ENCODE data around the gene ITGA2.
A peak's percentile ranks its signal among the peaks of the same experiment; 100 is the strongest.

Gene ITGA2

DNA sequence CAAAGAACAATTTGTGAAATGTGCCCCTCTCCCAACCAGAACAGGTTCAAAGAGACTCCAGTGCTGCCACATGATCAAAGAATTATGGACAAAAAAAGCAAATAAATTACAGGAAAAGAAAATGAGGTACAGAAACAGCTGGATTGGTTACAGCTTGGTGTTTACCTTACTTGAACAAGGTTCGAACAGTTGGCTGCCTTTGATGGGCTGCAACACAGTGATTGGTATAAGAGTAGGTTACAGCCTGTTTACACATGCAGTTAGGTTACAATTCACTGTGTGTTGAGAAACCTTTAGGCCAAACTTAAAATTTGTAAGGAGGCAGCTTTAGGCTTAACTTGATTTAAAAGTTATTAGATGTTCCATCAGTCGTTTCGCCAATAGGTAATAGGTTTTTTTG, 123.8 kb downstream of the ITGA2 start:
- ChIA-PET CTCF (interaction anchor here (0.9 to 1.7 kb wide), 5 partner anchors 9 to 1122 kb away, joined by 3 to 11 read pairs (median 4); no protein-coding TSS in a partner anchor), POLR2A (interaction anchor here (0.6 kb wide), 1 partner anchor 368 kb away, joined by 5 read pairs; no protein-coding TSS in a partner anchor)
- DNase-seq (ENCODE audit: low read depth, low spot score) = no peak
- TF ChIP-seq, protein P1, sequence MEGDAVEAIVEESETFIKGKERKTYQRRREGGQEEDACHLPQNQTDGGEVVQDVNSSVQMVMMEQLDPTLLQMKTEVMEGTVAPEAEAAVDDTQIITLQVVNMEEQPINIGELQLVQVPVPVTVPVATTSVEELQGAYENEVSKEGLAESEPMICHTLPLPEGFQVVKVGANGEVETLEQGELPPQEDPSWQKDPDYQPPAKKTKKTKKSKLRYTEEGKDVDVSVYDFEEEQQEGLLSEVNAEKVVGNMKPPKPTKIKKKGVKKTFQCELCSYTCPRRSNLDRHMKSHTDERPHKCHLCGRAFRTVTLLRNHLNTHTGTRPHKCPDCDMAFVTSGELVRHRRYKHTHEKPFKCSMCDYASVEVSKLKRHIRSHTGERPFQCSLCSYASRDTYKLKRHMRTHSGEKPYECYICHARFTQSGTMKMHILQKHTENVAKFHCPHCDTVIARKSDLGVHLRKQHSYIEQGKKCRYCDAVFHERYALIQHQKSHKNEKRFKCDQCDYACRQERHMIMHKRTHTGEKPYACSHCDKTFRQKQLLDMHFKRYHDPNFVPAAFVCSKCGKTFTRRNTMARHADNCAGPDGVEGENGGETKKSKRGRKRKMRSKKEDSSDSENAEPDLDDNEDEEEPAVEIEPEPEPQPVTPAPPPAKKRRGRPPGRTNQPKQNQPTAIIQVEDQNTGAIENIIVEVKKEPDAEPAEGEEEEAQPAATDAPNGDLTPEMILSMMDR (IDR thresholded peaks at IDR 0.05; ENCODE audit: insufficient read depth, low read length, missing control alignments) = no peak
- no peak overlapping the region for H3K4me3 ChIP-seq (ENCODE audit: low read depth, low read length)

DNA sequence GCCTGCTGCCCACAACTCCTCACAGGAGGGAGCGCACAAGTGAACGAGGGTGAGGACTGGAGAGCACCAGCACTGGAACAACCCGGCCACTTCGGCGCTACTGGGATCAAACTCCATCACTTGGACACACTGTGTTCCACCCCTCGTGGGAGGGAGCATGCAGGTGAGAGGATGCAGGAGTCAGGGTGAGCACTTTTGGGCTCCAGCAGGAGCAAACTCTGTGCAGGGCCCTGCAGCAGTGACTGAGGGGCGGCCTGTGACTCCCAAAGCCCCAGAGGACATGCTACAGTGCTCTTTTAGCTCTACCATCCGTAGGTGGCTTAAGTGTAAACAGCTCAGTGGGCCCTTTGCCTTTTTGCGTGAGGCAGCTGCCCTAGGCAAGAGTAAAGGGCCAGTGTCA, 124.8 kb downstream of the ITGA2 start:
- TF ChIP-seq, protein P1 (IDR thresholded peaks at IDR 0.05; ENCODE audit: insufficient read depth, low read length, missing control alignments) = no peak
- ChIA-PET POLR2A (no interaction called here), CTCF (interaction anchor here (1.3 to 5.8 kb wide), 4 partner anchors 9 to 197 kb away, joined by 3 to 59 read pairs (median 6); no protein-coding TSS in a partner anchor)
- no peak overlapping the region for H3K4me3 ChIP-seq (ENCODE audit: low read depth, low read length)
- no peak for DNase-seq (ENCODE audit: low read depth, low spot score)

DNA sequence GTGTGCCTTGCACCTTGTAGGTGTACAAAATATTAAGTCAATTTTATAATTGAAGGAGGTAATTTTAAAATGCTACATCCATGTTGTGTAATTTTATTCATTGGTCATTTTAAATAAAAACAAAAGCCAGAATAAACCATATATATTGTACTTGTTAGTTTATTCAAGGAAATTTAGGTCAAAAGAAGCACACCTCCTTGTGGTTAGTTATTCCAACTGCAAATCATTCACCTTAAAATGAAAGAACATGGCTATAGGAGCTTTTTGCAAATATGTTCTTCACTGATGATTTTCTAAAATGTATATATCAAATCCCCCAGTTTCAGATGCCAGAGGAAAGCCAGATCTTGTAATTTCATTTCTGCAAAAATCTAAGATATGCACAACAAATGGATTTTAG, 125.8 kb downstream of the ITGA2 start:
- no peak overlapping the region for H3K4me3 ChIP-seq (ENCODE audit: low read depth, low read length)
- POLR2A ChIA-PET = no interaction called here
- TF ChIP-seq, protein P1 (IDR thresholded peaks at IDR 0.05; ENCODE audit: insufficient read depth, low read length, missing control alignments) = peak; percentile 12
- CTCF ChIA-PET = interaction anchor here (1.0 to 5.8 kb wide), 7 partner anchors 8 to 1114 kb away, joined by 3 to 59 read pairs (median 4); no protein-coding TSS in a partner anchor
- no peak for DNase-seq (ENCODE audit: low read depth, low spot score)

DNA sequence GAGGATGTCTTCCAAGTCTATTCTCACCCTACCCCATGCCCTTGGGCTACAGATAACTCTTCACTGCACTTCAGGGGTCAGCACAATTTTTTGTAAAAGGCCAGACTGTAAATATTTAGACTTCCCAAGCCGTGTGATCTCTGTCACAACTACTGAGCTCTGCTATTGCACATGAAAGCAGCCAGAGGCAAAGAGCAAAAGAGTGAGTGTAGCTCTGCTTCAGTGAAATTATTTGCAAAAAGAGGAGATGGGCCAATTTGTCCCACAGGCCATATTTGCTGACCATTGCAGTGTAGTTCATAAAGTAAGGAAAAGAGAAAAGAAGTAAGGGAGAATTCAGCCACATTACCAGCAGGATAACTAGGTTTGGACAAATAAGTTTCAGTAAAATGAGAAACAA, 127.4 kb downstream of the ITGA2 start:
- CTCF ChIA-PET = interaction anchor here (0.9 to 5.8 kb wide), 5 partner anchors 23 to 1118 kb away, joined by 3 to 59 read pairs (median 3); no protein-coding TSS in a partner anchor
- POLR2A ChIA-PET = no interaction called here
- TF ChIP-seq, protein P1 (IDR thresholded peaks at IDR 0.05; ENCODE audit: insufficient read depth, low read length, missing control alignments) = no peak
- H3K4me3 ChIP-seq (ENCODE audit: low read depth, low read length) = no peak overlapping the region
- no peak for DNase-seq (ENCODE audit: low read depth, low spot score)

DNA sequence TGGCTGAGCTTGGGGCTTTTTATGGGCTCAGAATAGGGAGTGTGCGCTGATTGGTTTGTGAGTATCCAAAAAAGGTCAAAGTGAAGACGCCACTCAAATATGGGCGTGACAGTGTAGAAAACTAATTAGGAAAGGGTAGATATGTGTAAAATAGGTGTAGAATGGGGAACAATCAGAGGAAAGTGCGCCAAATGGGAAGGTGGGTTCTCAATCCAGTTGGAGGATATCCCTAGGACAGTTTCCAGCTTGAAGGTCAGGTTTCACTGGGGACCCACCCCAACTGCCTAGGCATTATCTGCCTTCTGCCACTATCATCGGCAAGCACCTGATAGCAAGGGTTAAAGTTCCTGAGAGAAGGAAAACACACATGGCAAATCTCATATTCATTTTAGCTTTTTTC, 129.7 kb downstream of the ITGA2 start:
- no peak overlapping the region for H3K4me3 ChIP-seq (ENCODE audit: low read depth, low read length)
- ChIA-PET POLR2A (interaction anchor here (1.2 kb wide), 1 partner anchor 9 kb away, joined by 4 read pairs; the partner anchor contains the start of gene MOCS2), CTCF (interaction anchor here (0.7 to 5.8 kb wide), 3 partner anchors 170 to 1115 kb away, joined by 4 to 59 read pairs (median 12); no protein-coding TSS in a partner anchor)
- TF ChIP-seq, protein P1 (IDR thresholded peaks at IDR 0.05; ENCODE audit: insufficient read depth, low read length, missing control alignments) = no peak
- no peak for DNase-seq (ENCODE audit: low read depth, low spot score)

DNA sequence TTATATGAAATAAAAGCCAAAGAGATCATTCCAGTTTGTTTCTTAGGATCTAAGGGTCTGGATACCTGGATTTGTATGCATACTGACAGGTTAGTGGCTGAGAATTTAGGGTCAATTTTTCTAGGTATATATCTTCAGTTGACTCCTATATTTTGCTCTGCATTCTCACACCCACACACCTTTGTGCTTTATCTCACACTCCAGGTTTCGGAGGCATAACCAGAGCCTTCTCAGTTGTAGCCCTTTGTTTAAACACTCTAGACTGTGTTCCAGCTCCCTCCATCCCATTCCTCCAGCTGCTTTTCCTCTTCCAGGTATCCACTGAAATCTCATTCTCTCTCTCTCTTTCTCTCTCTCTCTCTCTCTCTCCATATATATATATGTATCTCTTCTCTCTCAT, 131.0 kb downstream of the ITGA2 start:
- TF ChIP-seq, protein P1 (IDR thresholded peaks at IDR 0.05; ENCODE audit: insufficient read depth, low read length, missing control alignments) = no peak
- DNase-seq (ENCODE audit: low read depth, low spot score) = no peak
- H3K4me3 ChIP-seq (ENCODE audit: low read depth, low read length) = no peak overlapping the region
- ChIA-PET POLR2A (no interaction called here), CTCF (interaction anchor here (2.1 to 4.4 kb wide), 2 partner anchors 23 to 1109 kb away, joined by 5 to 48 read pairs; no protein-coding TSS in a partner anchor)

Data from AG04449 (cell line).